ENCODE results near the gene NBEAL2.
A peak's percentile ranks its signal among the peaks of the same experiment; 100 is the strongest.

Gene NBEAL2

GRCh38 chr3:46996689-46997452, 17.4 kb downstream of the NBEAL2 start:
- TF ChIP-seq SNAI2 (CRISPR knock-in tag; IDR thresholded peaks at IDR 0.05) (no peak), ZFP3 (CRISPR knock-in tag; IDR thresholded peaks at IDR 0.05) (no peak), BACH2 (CRISPR knock-in tag; IDR thresholded peaks at IDR 0.05; ENCODE audit: borderline replicate concordance) (no peak), OSR1 (CRISPR knock-in tag; IDR thresholded peaks at IDR 0.05) (no peak), PPARA (CRISPR knock-in tag; IDR thresholded peaks at IDR 0.05; ENCODE audit: borderline replicate concordance) (no peak), TOX (CRISPR knock-in tag; IDR thresholded peaks at IDR 0.05; ENCODE audit: borderline replicate concordance) (no peak), TSHZ2 (CRISPR knock-in tag; IDR thresholded peaks at IDR 0.05) (no peak), ZFP30 (CRISPR knock-in tag; IDR thresholded peaks at IDR 0.05) (no peak), ZNF70 (CRISPR knock-in tag; IDR thresholded peaks at IDR 0.05) (no peak), ISL1 (CRISPR knock-in tag; IDR thresholded peaks at IDR 0.05) (no peak), TCF4 (CRISPR knock-in tag; IDR thresholded peaks at IDR 0.05; ENCODE audit: borderline replicate concordance) (no peak)
- TF ChIP-seq, protein P1, sequence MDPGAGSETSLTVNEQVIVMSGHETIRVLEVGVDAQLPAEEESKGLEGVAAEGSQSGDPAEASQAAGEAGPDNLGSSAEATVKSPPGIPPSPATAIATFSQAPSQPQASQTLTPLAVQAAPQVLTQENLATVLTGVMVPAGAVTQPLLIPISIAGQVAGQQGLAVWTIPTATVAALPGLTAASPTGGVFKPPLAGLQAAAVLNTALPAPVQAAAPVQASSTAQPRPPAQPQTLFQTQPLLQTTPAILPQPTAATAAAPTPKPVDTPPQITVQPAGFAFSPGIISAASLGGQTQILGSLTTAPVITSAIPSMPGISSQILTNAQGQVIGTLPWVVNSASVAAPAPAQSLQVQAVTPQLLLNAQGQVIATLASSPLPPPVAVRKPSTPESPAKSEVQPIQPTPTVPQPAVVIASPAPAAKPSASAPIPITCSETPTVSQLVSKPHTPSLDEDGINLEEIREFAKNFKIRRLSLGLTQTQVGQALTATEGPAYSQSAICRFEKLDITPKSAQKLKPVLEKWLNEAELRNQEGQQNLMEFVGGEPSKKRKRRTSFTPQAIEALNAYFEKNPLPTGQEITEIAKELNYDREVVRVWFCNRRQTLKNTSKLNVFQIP (CRISPR knock-in tag; IDR thresholded peaks at IDR 0.05; ENCODE audit: borderline replicate concordance, low read depth), result no peak
- no peak for ATAC-seq

DNA sequence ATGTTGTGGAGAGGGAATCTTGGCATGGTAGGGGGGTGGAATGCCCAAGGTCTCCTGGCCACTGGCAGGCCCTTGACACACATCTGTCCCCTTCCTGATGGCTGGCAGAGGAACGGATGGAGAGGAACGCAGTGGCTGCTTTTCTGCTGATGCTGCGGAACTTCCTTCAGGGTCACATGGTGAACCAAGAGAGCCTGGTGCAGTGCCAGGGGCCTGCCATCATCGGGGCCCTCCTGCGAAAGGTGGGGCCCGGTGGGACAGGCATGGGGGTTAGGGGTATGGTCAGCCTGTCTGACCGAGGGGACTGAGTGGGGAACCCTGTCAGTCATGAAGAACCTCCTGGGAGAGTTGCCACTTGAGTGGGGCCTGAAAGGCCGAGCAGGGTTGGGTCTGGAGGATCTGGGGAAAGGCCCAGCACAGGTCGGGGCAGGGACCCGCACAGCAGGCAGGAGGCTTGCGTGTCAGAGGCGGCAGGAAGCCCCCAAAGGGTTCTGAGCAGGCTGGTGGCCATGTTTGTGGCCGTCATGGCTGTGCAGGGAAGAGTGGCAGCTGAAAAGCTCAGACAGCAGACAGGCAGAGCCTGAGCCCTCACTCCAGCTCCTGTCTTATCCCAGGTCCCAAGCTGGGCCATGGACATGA, 18.1 kb downstream of the NBEAL2 start:
- no peak for ATAC-seq
- TF ChIP-seq TOX (CRISPR knock-in tag; IDR thresholded peaks at IDR 0.05; ENCODE audit: borderline replicate concordance), result no peak
- TF ChIP-seq, protein P1 (CRISPR knock-in tag; IDR thresholded peaks at IDR 0.05; ENCODE audit: borderline replicate concordance, low read depth), result no peak
- TF ChIP-seq RARB (CRISPR knock-in tag; IDR thresholded peaks at IDR 0.05), result no peak
- no peak for TF ChIP-seq CSDC2 (CRISPR knock-in tag; IDR thresholded peaks at IDR 0.05)
- TF ChIP-seq BACH2 (CRISPR knock-in tag; IDR thresholded peaks at IDR 0.05; ENCODE audit: borderline replicate concordance), result no peak
- no peak for TF ChIP-seq ZC3H10 (CRISPR knock-in tag; IDR thresholded peaks at IDR 0.05)
- TF ChIP-seq ZFP3 (CRISPR knock-in tag; IDR thresholded peaks at IDR 0.05), result no peak
- no peak for TF ChIP-seq GLIS3 (CRISPR knock-in tag; IDR thresholded peaks at IDR 0.05)
- TF ChIP-seq ZNF8 (CRISPR knock-in tag; IDR thresholded peaks at IDR 0.05), result no peak
- no peak for TF ChIP-seq OSR1 (CRISPR knock-in tag; IDR thresholded peaks at IDR 0.05)
- no peak for TF ChIP-seq ISL1 (CRISPR knock-in tag; IDR thresholded peaks at IDR 0.05)
- TF ChIP-seq TSHZ2 (CRISPR knock-in tag; IDR thresholded peaks at IDR 0.05), result no peak

- ATAC-seq, result peak; percentile 85
- TF ChIP-seq, protein P2, sequence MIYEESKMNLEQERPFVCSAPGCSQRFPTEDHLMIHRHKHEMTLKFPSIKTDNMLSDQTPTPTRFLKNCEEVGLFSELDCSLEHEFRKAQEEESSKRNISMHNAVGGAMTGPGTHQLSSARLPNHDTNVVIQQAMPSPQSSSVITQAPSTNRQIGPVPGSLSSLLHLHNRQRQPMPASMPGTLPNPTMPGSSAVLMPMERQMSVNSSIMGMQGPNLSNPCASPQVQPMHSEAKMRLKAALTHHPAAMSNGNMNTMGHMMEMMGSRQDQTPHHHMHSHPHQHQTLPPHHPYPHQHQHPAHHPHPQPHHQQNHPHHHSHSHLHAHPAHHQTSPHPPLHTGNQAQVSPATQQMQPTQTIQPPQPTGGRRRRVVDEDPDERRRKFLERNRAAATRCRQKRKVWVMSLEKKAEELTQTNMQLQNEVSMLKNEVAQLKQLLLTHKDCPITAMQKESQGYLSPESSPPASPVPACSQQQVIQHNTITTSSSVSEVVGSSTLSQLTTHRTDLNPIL (CRISPR knock-in tag; IDR thresholded peaks at IDR 0.05; ENCODE audit: low read depth), result no peak
- TF ChIP-seq RARB (CRISPR knock-in tag; IDR thresholded peaks at IDR 0.05) (no peak), ZNF70 (CRISPR knock-in tag; IDR thresholded peaks at IDR 0.05) (no peak), SNAI2 (CRISPR knock-in tag; IDR thresholded peaks at IDR 0.05) (no peak), ZNF8 (CRISPR knock-in tag; IDR thresholded peaks at IDR 0.05) (no peak), ESRRG (CRISPR knock-in tag; IDR thresholded peaks at IDR 0.05) (no peak), GLIS3 (CRISPR knock-in tag; IDR thresholded peaks at IDR 0.05) (no peak)
- TF ChIP-seq, protein P3, sequence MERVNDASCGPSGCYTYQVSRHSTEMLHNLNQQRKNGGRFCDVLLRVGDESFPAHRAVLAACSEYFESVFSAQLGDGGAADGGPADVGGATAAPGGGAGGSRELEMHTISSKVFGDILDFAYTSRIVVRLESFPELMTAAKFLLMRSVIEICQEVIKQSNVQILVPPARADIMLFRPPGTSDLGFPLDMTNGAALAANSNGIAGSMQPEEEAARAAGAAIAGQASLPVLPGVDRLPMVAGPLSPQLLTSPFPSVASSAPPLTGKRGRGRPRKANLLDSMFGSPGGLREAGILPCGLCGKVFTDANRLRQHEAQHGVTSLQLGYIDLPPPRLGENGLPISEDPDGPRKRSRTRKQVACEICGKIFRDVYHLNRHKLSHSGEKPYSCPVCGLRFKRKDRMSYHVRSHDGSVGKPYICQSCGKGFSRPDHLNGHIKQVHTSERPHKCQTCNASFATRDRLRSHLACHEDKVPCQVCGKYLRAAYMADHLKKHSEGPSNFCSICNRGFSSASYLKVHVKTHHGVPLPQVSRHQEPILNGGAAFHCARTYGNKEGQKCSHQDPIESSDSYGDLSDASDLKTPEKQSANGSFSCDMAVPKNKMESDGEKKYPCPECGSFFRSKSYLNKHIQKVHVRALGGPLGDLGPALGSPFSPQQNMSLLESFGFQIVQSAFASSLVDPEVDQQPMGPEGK (CRISPR knock-in tag; IDR thresholded peaks at IDR 0.05; ENCODE audit: borderline replicate concordance), result no peak
Measured at GRCh38 chr3:46998121-46998851, 18.8 kb downstream of the NBEAL2 start.
